ENCODE data around the gene FGD5.

GRCh38 chr3:14808502-14809266 lies 10.1 kb upstream of the FGD5 start:
- no peak for TF ChIP-seq CTCF (IDR thresholded peaks at IDR 0.05; ENCODE audit: low read depth, low read length, poor library complexity, severe bottlenecking)
- no peak for TF ChIP-seq EZH2phosphoT487 (IDR thresholded peaks at IDR 0.05; ENCODE audit: borderline replicate concordance, low read length)
